GM12878 (cell line): ENCODE data around the gene SAMD4A. TPM values are rescaled to one million over a fixed set of nuclear protein-coding genes. Genes with fewer than 3 reads are reported as not detected.

Experiments used
- ATAC-seq: fragments of 200-7000 bp; cut with Tn5 transposase; 3 replicates; pipeline ENCODE4 v1.9.1; 2020; ENCODE audit warnings: mild to moderate bottlenecking, moderate library complexity
- BruUV-seq: library from RNA; stranded (reverse); fragments of 400-500 nt; replicated peaks from 2 replicates; lab custom pipeline; 2021; lab: Mats Ljungman, UMichigan
- CTCF ChIA-PET: fragments of 300-600 bp; sonication (Branson Sonifier 250); formaldehyde crosslinking; extraction: SDS; loops from one replicate; lab custom pipeline; 2021; ENCODE audit warnings: inconsistent platforms; lab: Yijun Ruan, JAX
- POLR2A ChIA-PET: fragments of 350-600 bp; formaldehyde crosslinking; extraction: SDS; loops from one replicate; lab custom pipeline; 2021; ENCODE audit warnings: inconsistent platforms; lab: Charles Lee
- RAD21 ChIA-PET: fragments of 300-600 bp; sonication (Branson Sonifier 250); formaldehyde crosslinking; loops from one replicate; lab custom pipeline; 2023; ENCODE audit warnings: antibody characterized with exemption; ENCODE audit not compliant: unreplicated experiment; lab: Charles Lee
- SMC1A ChIA-PET: fragments of 300-600 bp; sonication (Branson Sonifier 250); formaldehyde crosslinking; loops from one replicate; lab custom pipeline; 2023; ENCODE audit not compliant: unreplicated experiment, uncharacterized antibody; lab: Charles Lee
- DNase-seq: peaks from one replicate; pipeline ENCODE4 v3.0.0-alpha.2; 2011; ENCODE audit warnings: low read depth, low spot score
- FAIRE-seq: peaks from 3 replicates; lab custom pipeline; 2011; peaks lifted over from hg19 to GRCh38; lab: Jason Lieb, UNC
- H2AFZ ChIP-seq: 2 replicates; pipeline ENCODE4 v1.6.0; 2011; ENCODE audit warnings: low read depth, low read length, control low read depth; ENCODE audit not compliant: control insufficient read depth
- H3K27ac ChIP-seq: 2 replicates; pipeline ENCODE4 v1.5.1; 2011; ENCODE audit warnings: control low read depth; ENCODE audit not compliant: control insufficient read depth, insufficient read depth
- H3K27me3 ChIP-seq, 2 experiments: replicated peaks in 1 of 2; 2 replicates each; pipeline versions ENCODE4 v1.6.0 to v1.6.1; 2011; ENCODE audit warnings: low read length in 1 of 2; ENCODE audit not compliant: control insufficient read depth in 2 of 2, insufficient read depth in 2 of 2
- H3K36me3 ChIP-seq, 2 experiments: 2 replicates each; pipeline ENCODE4 v1.5.1; 2011; ENCODE audit warnings: low read length in 1 of 2; ENCODE audit not compliant: control insufficient read depth in 2 of 2, insufficient read depth in 2 of 2
- H3K4me1 ChIP-seq: 2 replicates; pipeline ENCODE4 v1.6.1; 2011; ENCODE audit warnings: mild to moderate bottlenecking, low read length, moderate library complexity, mixed read lengths; ENCODE audit not compliant: control insufficient read depth, insufficient read depth
- H3K4me2 ChIP-seq: 2 replicates; pipeline ENCODE4 v1.6.0; 2011; ENCODE audit warnings: control low read depth; ENCODE audit not compliant: control insufficient read depth, insufficient read depth
- H3K4me3 ChIP-seq: fragments of 200-600 bp; sonication (generic); 2 replicates; pipeline ENCODE4 v1.5.1; 2016
- H3K79me2 ChIP-seq: 2 replicates; pipeline ENCODE4 v1.6.0; 2011; ENCODE audit warnings: low read length; ENCODE audit not compliant: control insufficient read depth, insufficient read depth
- H3K9ac ChIP-seq: 2 replicates; pipeline ENCODE4 v1.8.0; 2011; ENCODE audit warnings: low read length, control low read depth, mixed read lengths; ENCODE audit not compliant: control insufficient read depth, insufficient read depth
- H3K9me3 ChIP-seq: replicated peaks from 3 replicates; pipeline ENCODE4 v1.5.1; 2011; ENCODE audit warnings: mild to moderate bottlenecking, low read length; ENCODE audit not compliant: control insufficient read depth, insufficient read depth
- H4K20me1 ChIP-seq: 2 replicates; pipeline ENCODE4 v1.6.0; 2011; ENCODE audit not compliant: control insufficient read depth, insufficient read depth
- E4F1 ChIP-seq: fragments of 450-650 bp; IDR thresholded peaks from 2 replicates; pipeline ENCODE4 v1.6.1; 2018; ENCODE audit warnings: borderline replicate concordance, mild to moderate bottlenecking; ENCODE audit not compliant: partially characterized antibody
- EP300 ChIP-seq, 2 experiments: fragments of 150-350 bp in 1 of 2; IDR thresholded peaks; 2 replicates each; pipeline ENCODE4 v1.6.1; 2011 to 2012; ENCODE audit warnings: low read depth in 2 of 2, low read length in 2 of 2, borderline replicate concordance in 1 of 2, improper control_type of control experiment in 1 of 2, inconsistent platforms in 1 of 2; ENCODE audit not compliant: control insufficient read depth in 1 of 2
- HDAC6 ChIP-seq: fragments of 200-600 bp; sonication (generic); IDR thresholded peaks from one replicate; pipeline ENCODE4 v1.8.0; 2017; ENCODE audit warnings: antibody characterized with exemption; ENCODE audit not compliant: unreplicated experiment
- KAT2A ChIP-seq: conservative IDR thresholded peaks from 2 replicates; pipeline ENCODE4 v1.6.1; 2011; ENCODE audit warnings: low read depth, low read length; ENCODE audit not compliant: control insufficient read depth
- KDM1A ChIP-seq: fragments of 200-600 bp; sonication (generic); IDR thresholded peaks from 2 replicates; pipeline ENCODE4 v1.6.1; 2016; ENCODE audit warnings: borderline replicate concordance
- KLF5 ChIP-seq: fragments of 450-650 bp; IDR thresholded peaks from 2 replicates; pipeline ENCODE4 v1.6.1; 2014; ENCODE audit warnings: mild to moderate bottlenecking; ENCODE audit not compliant: partially characterized antibody
- MTA2 ChIP-seq: fragments of 450-650 bp; IDR thresholded peaks from 2 replicates; pipeline ENCODE4 v1.6.1; 2016; ENCODE audit warnings: low read depth, mild to moderate bottlenecking, moderate library complexity
- MYC ChIP-seq: IDR thresholded peaks from 2 replicates; pipeline ENCODE4 v1.6.1; 2011; ENCODE audit warnings: mild to moderate bottlenecking, low read length, moderate library complexity, inconsistent platforms; ENCODE audit not compliant: insufficient read depth, insufficient replicate concordance, insufficient read length, severe bottlenecking
- NR2C1 ChIP-seq: fragments of 450-650 bp; IDR thresholded peaks from 2 replicates; pipeline ENCODE4 v1.6.1; 2017; ENCODE audit warnings: antibody characterized with exemption, mild to moderate bottlenecking, moderate library complexity
- RAD21 ChIP-seq: IDR thresholded peaks from 2 replicates; pipeline ENCODE4 v1.6.1; 2011; ENCODE audit warnings: mild to moderate bottlenecking, low read depth, low read length, moderate library complexity; ENCODE audit not compliant: insufficient read depth
- WGBS: methylation state at CpG from one replicate; pipeline ENCODE4 v1.1.6; 2016; ENCODE audit warnings: low lambda C conversion rate; ENCODE audit not compliant: insufficient replicate concordance, insufficient coverage; ENCODE audit errors: missing lambda C conversion rate; 5-methylcytosine and 5-hydroxymethylcytosine counted together
- in situ Hi-C: fragments of 300-500 bp; cut with MboI; formaldehyde crosslinking; loops from 9 replicates; pipeline ENCODE4 v1.14.3; 2018; ENCODE audit warnings: mixed read lengths
- intact Hi-C: fragments of 100-400 bp; cut with micrococcal nuclease; formaldehyde crosslinking; loops from one replicate; pipeline ENCODE4 v1.14.2; 2022; ENCODE audit not compliant: unreplicated experiment
- polyA plus RNA-seq, 11 experiments: library from polyadenylated mRNA; depleted of rRNA in 4 of 11; unstranded in 6 of 11; stranded (reverse) in 5 of 11; fragments of >200 nt; fragmentation: Nextera tagmentation in 4 of 11; fragmentation: Illumina TruSeq in 1 of 11; extraction: Ambion mirVana in 4 of 11; extraction: Trizol in 1 of 11; gene quantifications; 1 replicate in 1 of 11; 2 replicates in 10 of 11; pipeline versions ENCODE4 v1.2.1 to v1.2.3, GENCODE V29; 2011 to 2016; ENCODE audit warnings: inconsistent platforms in 2 of 11, missing spikeins in 2 of 11, low read depth in 1 of 11
- total RNA-seq, 4 experiments: library from RNA; depleted of rRNA in 3 of 4; stranded (reverse); fragments of >200 nt in 3 of 4; fragmentation: Illumina TruSeq in 1 of 4; extraction: Trizol in 1 of 4; gene quantifications; 2 replicates each; pipeline versions ENCODE4 v1.2.1 to v1.2.3, GENCODE V29; 2013 to 2021
- TF ChIP-seq, protein P1 (sequence below): IDR thresholded peaks from 2 replicates; pipeline ENCODE4 v1.6.1; 2011; ENCODE audit warnings: borderline replicate concordance, low read depth, mild to moderate bottlenecking, moderate library complexity, mixed read lengths, low read length; ENCODE audit not compliant: insufficient read depth; ENCODE audit errors: extremely low read length

Gene SAMD4A
- total and polyA plus RNA-seq, 10 of the 15 experiments (the other 5 are each of a cell fraction or from before 2014, with no cell fraction given): 0.05 to 0.56 (median 0.31) TPM

DNA sequence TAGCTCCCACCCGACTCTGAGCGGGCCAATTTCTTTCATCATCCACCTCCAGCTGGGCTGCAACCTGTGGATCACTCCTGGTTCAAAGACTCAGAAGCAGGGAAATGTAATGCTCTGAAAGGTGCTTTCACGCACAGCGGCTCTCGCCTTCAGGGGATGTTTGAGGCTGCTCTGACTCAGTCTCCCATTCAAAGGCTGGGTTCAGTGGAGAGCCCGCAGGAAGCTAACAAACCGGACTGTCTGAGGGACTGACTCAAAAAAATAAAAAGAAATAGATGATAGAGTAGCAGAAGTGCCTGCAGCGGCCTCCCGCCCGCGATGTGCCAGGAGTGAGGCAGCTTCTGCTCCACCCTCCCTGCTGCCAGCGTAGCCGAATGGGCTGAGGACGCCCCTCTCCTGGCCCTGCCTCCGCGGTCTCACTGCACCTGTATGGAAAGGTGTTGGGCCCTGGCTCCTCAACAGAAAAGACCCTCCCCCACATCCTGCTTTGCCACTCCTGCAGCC lies 237.7 kb downstream of the SAMD4A start:
- no peaks in the 10 kb centered on the region for H3K27me3 ChIP-seq
- H3K79me2 ChIP-seq: no peaks in the 10 kb centered on the region
- ChIA-PET RAD21 (interaction anchor here (1.4 kb wide), 2 partner anchors 31 to 240 kb away, joined by 3 to 4 read pairs; no protein-coding TSS in a partner anchor), CTCF (interaction anchor here (0.9 to 6.6 kb wide), 15 partner anchors 9 to 241 kb away, joined by 3 to 37 read pairs (median 6); partner anchors contain the start of gene GCH1), SMC1A (interaction anchor here (1.0 to 2.9 kb wide), 5 partner anchors 9 to 240 kb away, joined by 3 to 16 read pairs (median 3); no protein-coding TSS in a partner anchor), POLR2A (no interaction called here)
- FAIRE-seq: no peak
- no peak for DNase-seq
- H3K4me2 ChIP-seq: no peak overlapping the region
- BruUV-seq: no TSS peak
- H2AFZ ChIP-seq: no peak overlapping the region
- in situ Hi-C loops (no loop called here), intact Hi-C loops (loop anchor here (1.0 to 5.0 kb wide), 2 partner anchors 88 to 240 kb away; no protein-coding TSS in a partner anchor)
- H3K9ac ChIP-seq: no peak overlapping the region
- no peaks in the 10 kb centered on the region for H4K20me1 ChIP-seq
- H3K36me3 ChIP-seq: no peaks in the 10 kb centered on the region
- H3K4me1 ChIP-seq: no peaks in the 10 kb centered on the region
- H3K4me3 ChIP-seq: no peak overlapping the region
- 66% methylated on average over 16 of the region's 16 CpGs for WGBS
- H3K27ac ChIP-seq: no peak overlapping the region
- ATAC-seq: no peak
- no peak for TF ChIP-seq HDAC6
- TF ChIP-seq EP300 (IDR thresholded peaks at IDR 0.05; ENCODE audit: borderline replicate concordance in 1 of 2, control insufficient read depth in 1 of 2, low read depth in 2 of 2, low read length in 2 of 2): no peak
- TF ChIP-seq NR2C1: no peak
- TF ChIP-seq KAT2A: no peak
- no peak for TF ChIP-seq KLF5
- no peaks in the 10 kb centered on the region for H3K9me3 ChIP-seq

- Histone ChIP-seq H3K36me3 (no peaks in the 10 kb centered on the region), H3K9me3 (no peaks in the 10 kb centered on the region), H4K20me1 (no peaks in the 10 kb centered on the region), H3K27me3 (no peaks in the 10 kb centered on the region), H3K9ac (no peak overlapping the region), H3K4me1 (no peaks in the 10 kb centered on the region), H3K4me2 (no peak overlapping the region), H3K27ac (no peak overlapping the region), H3K79me2 (no peaks in the 10 kb centered on the region), H3K4me3 (no peak overlapping the region), H2AFZ (no peak overlapping the region)
- POLR2A ChIA-PET: no interaction called here
- ATAC-seq (no peak), FAIRE-seq (no peak), DNase-seq (no peak)
- SMC1A ChIA-PET: interaction anchor here (1.0 to 2.9 kb wide), 6 partner anchors 8 to 241 kb away, joined by 3 to 16 read pairs (median 3); no protein-coding TSS in a partner anchor
- no TSS peak for BruUV-seq
- intact Hi-C loops: loop anchor here (1.0 to 5.0 kb wide), 2 partner anchors 87 to 241 kb away; no protein-coding TSS in a partner anchor
- WGBS: 39% methylated on average over 6 of the region's 6 CpGs
- CTCF ChIA-PET: interaction anchor here (0.9 to 6.6 kb wide), 16 partner anchors 9 to 241 kb away, joined by 3 to 37 read pairs (median 6); partner anchors contain the start of gene GCH1
- TF ChIP-seq, protein P1, sequence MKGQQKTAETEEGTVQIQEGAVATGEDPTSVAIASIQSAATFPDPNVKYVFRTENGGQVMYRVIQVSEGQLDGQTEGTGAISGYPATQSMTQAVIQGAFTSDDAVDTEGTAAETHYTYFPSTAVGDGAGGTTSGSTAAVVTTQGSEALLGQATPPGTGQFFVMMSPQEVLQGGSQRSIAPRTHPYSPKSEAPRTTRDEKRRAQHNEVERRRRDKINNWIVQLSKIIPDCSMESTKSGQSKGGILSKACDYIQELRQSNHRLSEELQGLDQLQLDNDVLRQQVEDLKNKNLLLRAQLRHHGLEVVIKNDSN: no peak
- TF ChIP-seq E4F1 (no peak), MYC (no peak), MTA2 (no peak), RAD21 (no peak), KDM1A (no peak)
- in situ Hi-C loops: no loop called here
- RAD21 ChIA-PET: interaction anchor here (1.4 to 2.0 kb wide), 2 partner anchors 31 to 241 kb away, joined by 3 to 12 read pairs; no protein-coding TSS in a partner anchor
Observed at GRCh38 chr14:54805070-54805444, 238.1 kb downstream of the SAMD4A start.
